ENCODE results near the gene ACTG1. TPM values are rescaled to one million over a fixed set of nuclear protein-coding genes. Genes with fewer than 3 reads are reported as not detected.
A peak's percentile ranks its signal among the peaks of the same experiment; 100 is the strongest.

ACTG1 gene
- total RNA-seq = 7,260 and 9,336 TPM in 2 replicates

- DNase-seq (ENCODE audit: extremely low read depth, low read depth, low spot score) = no peak
Observed at GRCh38 chr17:81512562-81513371, at the start of gene ACTG1. Gene ACTG1, minus strand, starts transcription at chr17:81512799. Its CDS starts 445 bp downstream, at chr17:81512354.

GRCh38 chr17:81561494-81561885 is 48.9 kb upstream of the ACTG1 start:
- DNase-seq (ENCODE audit: extremely low read depth, low read depth, low spot score) = no peak

GRCh38 chr17:81558941-81559806 is 46.6 kb upstream of the ACTG1 start:
- no peak for DNase-seq (ENCODE audit: extremely low read depth, low read depth, low spot score)

GRCh38 chr17:81558115-81558468 is 45.5 kb upstream of the ACTG1 start:
- no peak for DNase-seq (ENCODE audit: extremely low read depth, low read depth, low spot score)

DNA sequence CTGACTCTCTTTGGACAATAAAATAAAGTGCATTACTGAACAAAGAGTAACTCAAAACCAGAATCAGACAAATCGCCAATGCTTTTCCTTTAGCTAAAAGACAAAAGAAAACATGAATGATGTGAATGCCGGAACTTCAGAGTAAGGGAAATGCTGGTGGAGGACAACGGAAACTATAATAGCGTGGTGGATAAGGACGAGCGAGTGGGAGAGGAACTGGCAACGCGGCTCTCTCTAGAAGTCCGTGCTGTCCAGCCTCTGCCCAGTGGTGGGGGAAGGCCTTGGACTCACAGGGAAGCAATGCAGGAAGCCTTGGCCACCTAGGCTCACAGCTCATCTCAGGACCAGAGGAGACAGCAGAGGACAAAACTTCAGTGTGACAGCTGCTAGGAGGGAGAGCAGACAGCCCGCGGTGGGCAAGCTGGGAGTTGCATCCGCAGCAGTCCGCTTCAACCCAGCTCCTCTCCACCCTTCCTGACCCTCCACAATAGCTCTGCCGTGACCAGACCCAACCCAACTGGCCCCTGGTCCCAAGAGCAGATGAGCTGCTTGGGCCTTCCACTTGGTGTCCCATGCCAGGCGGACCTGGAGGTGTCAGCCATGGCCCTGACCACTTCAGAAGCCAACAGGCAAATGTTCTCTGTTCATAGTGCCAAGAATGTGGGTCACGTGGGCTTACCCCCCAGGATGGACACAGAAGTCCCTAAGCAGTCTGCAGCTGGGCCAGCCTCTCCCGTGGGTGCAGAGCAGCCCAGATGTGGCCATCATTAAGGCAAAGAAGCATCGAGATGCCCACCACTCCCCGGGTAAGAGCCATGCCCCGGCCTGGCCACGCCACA is 44.9 kb upstream of the ACTG1 start:
- DNase-seq (ENCODE audit: extremely low read depth, low read depth, low spot score) = no peak

- no peak for DNase-seq (ENCODE audit: extremely low read depth, low read depth, low spot score)
Observed at GRCh38 chr17:81556863-81557262, 44.3 kb upstream of the ACTG1 start.

DNA sequence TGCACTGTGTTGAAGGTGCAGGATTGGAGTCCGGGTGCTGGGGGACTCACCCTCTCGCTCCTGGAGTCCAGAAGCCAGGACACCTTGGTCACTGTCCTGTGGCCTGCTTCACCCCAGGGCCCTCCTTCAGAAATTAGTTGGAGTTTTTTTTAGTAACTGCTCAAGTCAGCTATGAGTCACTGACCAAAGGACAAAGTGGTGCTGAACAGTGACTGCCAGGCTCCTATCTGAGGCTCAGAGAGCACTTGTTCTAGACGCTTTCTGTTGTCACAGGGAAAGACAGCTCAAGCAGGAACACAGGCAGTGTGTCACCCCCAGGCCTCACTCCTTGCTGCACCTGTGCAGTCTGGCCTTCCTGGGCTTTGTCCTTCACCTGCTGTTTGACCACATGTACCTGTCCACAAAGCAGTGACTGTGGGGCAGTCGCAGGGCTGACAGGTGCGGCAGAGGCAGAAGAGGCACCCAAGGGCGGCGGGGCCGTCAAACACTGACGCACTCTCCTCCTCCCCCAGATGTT is 43.6 kb upstream of the ACTG1 start:
- no peak for DNase-seq (ENCODE audit: extremely low read depth, low read depth, low spot score)

DNA sequence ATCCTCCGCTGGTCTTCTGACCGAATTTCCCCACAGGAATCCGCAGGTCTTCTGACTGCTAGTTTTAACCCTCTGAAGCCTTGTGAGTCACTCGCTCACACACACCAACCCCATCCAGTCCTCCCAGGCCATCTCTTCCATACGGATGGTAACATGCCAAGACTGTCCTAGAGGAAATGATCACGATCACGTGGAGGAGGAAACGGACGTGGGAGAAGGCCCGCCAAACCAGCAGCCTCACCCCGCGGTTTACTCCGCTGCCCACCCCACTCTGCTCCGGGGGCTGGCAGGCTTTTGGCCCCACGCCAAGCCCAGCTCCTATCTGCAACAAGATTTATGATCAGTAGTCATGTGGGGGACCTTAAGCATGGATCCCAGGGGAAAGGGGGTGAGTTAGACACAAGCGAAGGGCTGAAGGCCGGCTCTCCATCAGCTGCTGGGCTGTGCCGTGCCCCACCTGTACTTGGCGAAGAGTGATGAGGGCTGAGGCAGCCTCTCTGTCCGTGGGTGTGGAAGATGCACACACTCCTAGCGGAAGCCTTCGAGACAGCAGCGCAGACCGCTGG is 41.1 kb upstream of the ACTG1 start:
- DNase-seq (ENCODE audit: extremely low read depth, low read depth, low spot score) = peak; percentile 85

DNA sequence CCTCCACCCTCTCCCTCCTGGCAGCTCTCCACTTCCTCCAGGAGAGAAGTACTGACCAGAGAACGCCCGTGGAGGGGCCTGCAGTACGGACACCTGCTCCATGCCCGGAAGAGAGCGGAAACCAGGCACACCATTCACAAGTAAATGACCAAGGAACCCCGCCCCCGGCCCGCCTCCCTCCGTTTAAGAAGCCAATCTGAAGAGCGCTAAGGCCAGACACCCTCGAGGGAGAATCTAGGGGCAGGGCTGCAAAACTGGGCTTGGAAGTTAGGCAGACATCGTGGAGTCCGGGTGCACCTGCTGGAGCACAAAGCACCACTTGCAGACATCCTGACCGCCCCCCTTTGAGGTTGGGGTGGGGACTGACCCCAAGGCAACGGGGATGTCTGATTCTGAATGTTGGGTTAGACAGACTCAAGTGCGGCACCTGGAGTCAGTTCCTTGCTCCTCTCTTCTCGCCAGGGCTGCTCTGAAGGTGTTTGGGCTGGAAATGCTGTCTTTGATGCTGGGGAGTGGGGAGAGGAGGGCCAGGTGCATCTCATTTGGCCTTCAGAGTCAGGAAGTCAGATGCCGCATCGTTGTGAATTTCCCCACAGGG is 40.5 kb upstream of the ACTG1 start:
- no peak for DNase-seq (ENCODE audit: extremely low read depth, low read depth, low spot score)

DNA sequence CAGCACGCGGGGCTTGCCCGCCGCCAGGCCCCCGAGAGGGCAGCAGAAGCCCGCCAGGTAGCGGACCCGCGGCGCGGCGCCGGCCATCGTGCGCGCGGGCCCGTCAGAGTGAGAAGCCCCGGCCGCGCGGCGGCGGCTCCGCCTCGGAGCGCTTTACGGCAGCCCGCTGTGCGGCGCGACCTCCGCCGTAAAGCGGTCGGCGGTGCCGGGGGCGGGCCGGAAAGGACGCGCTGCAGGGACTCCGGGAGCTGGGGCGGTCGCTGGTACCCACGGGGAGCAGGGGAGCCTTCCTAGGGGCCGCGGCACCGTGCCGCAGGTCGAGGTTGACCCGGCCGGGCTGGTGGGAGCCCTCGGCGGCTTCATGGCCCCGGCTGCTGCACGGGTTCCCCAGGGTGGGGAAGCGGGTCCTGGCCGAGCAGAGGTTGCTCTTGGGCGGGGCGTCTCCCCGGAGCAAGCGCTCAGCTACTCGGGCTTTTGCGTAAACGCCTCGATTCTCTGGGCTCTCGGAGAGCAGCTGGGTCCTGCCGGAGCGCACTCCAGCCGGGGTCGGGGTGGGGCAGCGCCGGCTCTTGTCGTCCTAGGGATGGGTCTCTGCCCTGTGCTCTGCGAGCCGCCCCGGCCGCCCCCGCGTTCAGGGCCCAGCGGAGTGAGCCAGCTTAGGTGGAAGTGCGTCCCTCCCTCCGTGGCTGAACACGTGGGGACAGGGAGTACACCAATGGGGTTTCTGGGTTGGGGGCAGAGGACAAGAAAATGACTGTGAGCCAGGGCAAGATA is 39.8 kb upstream of the ACTG1 start, which contains the start of gene FAAP100:
Gene FAAP100 (minus strand): TSS at position 110 of the 774 bp plus-strand sequence. CDS start 23 bp downstream, at position 87.
- DNase-seq (ENCODE audit: extremely low read depth, low read depth, low spot score) = no peak

DNA sequence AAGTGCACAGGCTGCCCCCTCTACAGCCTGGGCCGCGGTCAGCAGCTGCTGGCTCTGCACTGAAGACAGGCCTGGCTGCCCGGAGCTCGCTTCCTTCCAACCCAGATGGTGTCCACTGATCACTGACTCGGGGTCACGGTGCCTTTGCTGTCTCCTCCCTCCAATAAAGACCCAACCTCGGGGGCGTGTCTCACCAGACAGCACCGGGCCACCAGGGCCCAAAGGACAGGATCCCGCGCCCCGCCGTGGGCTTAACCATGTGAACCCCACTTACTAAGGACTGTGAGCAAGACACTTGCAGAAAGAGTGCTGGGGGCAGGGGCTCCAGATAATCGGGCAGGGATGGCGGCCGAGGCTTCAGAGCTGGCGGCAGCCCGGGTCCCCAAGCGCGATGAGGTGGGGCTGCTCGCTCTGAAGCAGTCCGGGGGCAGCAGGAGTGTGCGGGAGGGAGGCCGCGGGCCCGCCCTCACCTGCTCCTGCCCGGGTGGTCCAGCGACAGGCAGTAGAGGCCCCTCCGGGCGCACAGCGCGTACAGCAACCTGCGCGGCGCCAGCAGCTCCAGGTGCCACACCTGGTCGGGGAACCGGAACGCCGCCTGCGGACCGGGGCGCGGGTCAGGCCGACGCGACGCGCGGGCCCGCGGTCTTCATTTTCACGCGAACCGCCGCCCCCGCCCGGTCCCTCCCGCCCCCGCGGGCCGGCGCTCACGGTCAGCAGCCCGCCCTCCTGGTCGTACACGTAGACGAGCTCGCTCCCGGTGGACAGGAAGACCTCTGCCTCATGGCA is 39.1 kb upstream of the ACTG1 start:
- no peak for DNase-seq (ENCODE audit: extremely low read depth, low read depth, low spot score)

DNA sequence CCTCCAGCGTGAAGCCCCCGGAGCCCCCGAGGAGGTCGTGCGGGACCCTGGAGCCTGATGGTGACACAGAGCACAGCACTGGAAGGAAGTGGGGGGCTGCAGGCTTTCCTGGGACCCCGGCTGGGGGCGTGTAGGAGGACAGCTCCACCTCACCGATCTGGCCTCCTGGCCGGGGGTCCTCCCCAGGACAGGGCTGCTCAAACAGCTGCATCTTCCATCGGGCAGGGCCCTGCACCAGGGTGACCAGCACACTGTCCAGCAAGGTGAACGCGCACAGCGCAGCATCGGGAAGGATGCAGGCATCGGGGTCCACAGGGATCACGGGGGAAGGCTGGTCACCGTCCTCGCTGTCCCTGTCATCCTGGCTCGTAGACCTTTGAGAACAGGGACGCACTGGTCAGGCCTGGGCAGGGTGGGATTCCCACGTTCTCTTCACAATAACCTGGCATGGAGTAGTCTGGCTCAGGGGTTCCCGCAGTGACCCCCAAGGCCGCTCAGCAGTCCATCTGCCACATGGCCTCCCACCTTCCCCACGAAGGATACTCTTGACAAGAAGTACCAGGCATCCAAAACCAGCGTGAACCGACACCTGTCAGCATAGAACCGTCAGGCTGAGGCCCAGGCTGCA is 38.3 kb upstream of the ACTG1 start:
- no peak for DNase-seq (ENCODE audit: extremely low read depth, low read depth, low spot score)

DNA sequence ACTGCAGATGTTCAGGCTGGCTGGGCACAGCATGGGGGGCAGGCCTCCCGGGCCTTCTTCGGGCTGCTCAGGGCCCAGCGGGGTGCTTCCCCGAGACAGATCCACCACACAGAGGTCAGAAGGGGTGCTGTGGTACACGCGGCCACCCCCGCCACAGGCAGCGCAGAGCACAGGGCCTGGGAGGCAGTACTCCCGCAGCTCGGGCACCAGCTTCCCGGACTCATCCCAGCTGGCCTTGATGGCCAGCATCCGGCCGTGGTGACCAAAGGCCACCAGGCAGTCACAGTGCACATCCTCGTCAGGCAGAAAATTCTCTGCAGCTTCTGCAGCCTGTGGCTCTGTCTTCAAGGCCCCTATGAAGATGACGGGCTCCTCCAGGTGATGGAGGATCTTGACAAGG is 37.7 kb upstream of the ACTG1 start:
- DNase-seq (ENCODE audit: extremely low read depth, low read depth, low spot score) = no peak

- DNase-seq (ENCODE audit: extremely low read depth, low read depth, low spot score) = no peak
Observed at GRCh38 chr17:81549826-81550225, 37.2 kb upstream of the ACTG1 start.

GRCh38 chr17:81549031-81549557 is 36.5 kb upstream of the ACTG1 start:
- no peak for DNase-seq (ENCODE audit: extremely low read depth, low read depth, low spot score)

DNA sequence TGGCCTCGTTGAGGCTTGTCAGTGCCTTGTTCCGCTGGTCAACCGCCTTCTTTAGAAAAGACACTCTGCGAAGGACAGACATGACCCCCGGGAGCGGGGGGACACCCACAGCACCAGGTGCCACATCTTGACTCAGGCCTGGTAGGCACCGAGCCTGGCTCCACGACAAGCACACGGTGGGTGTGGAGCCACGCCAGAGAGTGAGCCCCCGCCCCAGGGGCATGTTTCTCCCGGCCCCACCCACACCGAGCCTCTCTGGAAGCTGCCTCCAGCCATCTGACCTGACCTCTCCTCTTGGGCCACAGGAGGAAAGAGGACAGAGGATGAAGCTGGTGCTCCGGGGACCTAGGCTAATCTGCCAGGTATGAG is 35.0 kb upstream of the ACTG1 start:
- DNase-seq (ENCODE audit: extremely low read depth, low read depth, low spot score) = no peak

- DNase-seq (ENCODE audit: extremely low read depth, low read depth, low spot score) = no peak
Observed at GRCh38 chr17:81546906-81547613, 34.5 kb upstream of the ACTG1 start.

All from glomerular endothelial cell (primary cell).